ENCODE results near the gene EHF.

EHF gene

DNA sequence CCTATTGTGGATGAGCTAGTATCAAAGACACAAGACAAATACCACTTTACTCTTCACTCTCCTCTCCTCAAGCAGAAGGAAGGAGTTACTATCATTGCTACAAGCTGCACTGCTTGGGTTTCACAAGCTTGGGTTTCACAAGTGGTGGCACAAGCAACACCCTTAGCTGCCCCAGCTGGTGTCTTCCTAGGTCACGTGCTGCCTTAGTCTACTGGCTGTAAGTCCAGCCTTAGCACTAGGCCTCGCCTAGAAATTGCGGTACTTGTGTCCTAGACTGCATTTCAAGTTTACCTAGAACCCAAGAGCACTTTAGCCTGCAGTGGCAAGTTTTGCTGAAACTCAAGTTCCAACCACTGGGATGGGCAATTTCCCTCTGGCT lies 86.6 kb downstream of the EHF start:
- Histone ChIP-seq H3K27ac (ENCODE audit: low read depth, low read length) (no peak overlapping the region), H3K9ac (ENCODE audit: low read depth in 1 of 2, low read length in 2 of 2) (no peak overlapping the region), H3K9me3 (ENCODE audit: control insufficient read depth in 1 of 2, low read length in 2 of 2) (peaks cover 7 to 15% of the 10 kb centered on the region in 2 donors), H3K4me3 (ENCODE audit: low read depth in 1 of 2, low read length in 2 of 2) (no peak overlapping the region), H3K27me3 (ENCODE audit: control insufficient read depth in 1 of 2, insufficient read depth in 2 of 2, low read length in 2 of 2) (no peaks in the 10 kb centered on the region), H3K36me3 (ENCODE audit: control insufficient read depth in 1 of 2, insufficient read depth in 2 of 2, low read length in 2 of 2) (no peaks in the 10 kb centered on the region), H3K4me1 (ENCODE audit: control insufficient read depth in 1 of 2, insufficient read depth in 2 of 2, low read length in 2 of 2) (no peaks in the 10 kb centered on the region)
